ENCODE data around the gene PPIP5K1.

Gene PPIP5K1

GRCh38 chr15:43492266-43492665 lies 97.7 kb downstream of the PPIP5K1 start:
- no peak for DNase-seq (ENCODE audit: low read depth in 1 of 2, low spot score in 1 of 2)

- no peak for DNase-seq (ENCODE audit: low read depth in 1 of 2, low spot score in 1 of 2)
These were observed 100.8 kb downstream of the PPIP5K1 start for GRCh38 chr15:43489191-43489590.

- DNase-seq (ENCODE audit: low read depth in 1 of 2, low spot score in 1 of 2): no peak
These were observed 101.2 kb downstream of the PPIP5K1 start for GRCh38 chr15:43488790-43489189.

- DNase-seq (ENCODE audit: low read depth in 1 of 2, low spot score in 1 of 2): no peak
These were observed 102.6 kb downstream of the PPIP5K1 start for GRCh38 chr15:43487271-43487895.

GRCh38 chr15:43484455-43484854 lies 105.6 kb downstream of the PPIP5K1 start:
- no peak for DNase-seq (ENCODE audit: low read depth in 1 of 2, low spot score in 1 of 2)
